Measurements from ENCODE around the gene PRRG4. TPM values are rescaled to one million over a fixed set of nuclear protein-coding genes. Genes with fewer than 3 reads are reported as not detected.

PRRG4 gene
- total RNA-seq, 1 experiment from 2014 or later, result 1.2 TPM

DNA sequence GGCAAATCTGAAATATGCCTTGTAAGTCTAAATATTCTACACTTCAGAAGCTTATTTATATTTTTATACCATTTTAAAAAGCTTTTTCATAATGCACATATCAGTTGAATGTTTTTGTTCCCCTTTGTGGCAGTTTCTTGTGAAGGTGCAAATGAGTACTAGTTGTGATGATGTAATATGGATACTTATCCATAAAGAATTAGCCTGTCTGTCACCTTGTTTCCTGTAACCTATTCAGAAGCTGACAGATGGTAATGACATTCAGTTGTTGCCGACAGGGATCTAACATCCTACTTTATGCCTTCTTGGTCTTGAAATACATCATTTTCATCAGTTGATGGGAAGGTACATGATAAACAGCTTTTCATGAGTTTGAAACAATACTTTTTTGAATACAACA is 65.7 kb downstream of the PRRG4 start:
- no peak overlapping the region for H3K9ac ChIP-seq (ENCODE audit: extremely low read depth, insufficient read length, low read length)
- no peak overlapping the region for H2BK20ac ChIP-seq (ENCODE audit: low read depth, low read length, poor library complexity, severe bottlenecking)
- H3K18ac ChIP-seq (ENCODE audit: insufficient read length, low read depth, low read length), result no peak overlapping the region
- H3K27me3 ChIP-seq (ENCODE audit: insufficient read depth, low read length), result no peaks in the 10 kb centered on the region
- no peak overlapping the region for H2BK15ac ChIP-seq (ENCODE audit: low read depth, low read length)
- peaks cover 64% of the 10 kb centered on the region for H3K79me2 ChIP-seq (ENCODE audit: insufficient read depth, low read length)
- peaks cover 4% of the 10 kb centered on the region for H3K23me2 ChIP-seq (ENCODE audit: insufficient read length, low read depth, low read length, poor library complexity, severe bottlenecking)
- Mint-ChIP-seq H3K4me3 (peak overlapping the region; percentile 90 to 95), H3K4me1 (peaks cover 45 to 53% of the 10 kb centered on the region in 2 experiments), H3K36me3 (ENCODE audit: insufficient read depth in 1 of 3, low read depth in 3 of 3) (peaks cover 7 to 52% (median 46%) of the 10 kb centered on the region in 3 experiments), H3K9me3 (peaks cover 0 to 2% of the 10 kb centered on the region in 2 experiments; a peak in 1 of 5 replicates), H3K27ac (peak overlapping the region in 2 of 3 experiments; percentile 67 to 89; a peak in 5 of 7 replicates), H3K27me3 (ENCODE audit: low read depth) (no peaks in the 10 kb centered on the region; the same call in 1 of the 2 replicates)
- TF ChIP-seq, protein P1, sequence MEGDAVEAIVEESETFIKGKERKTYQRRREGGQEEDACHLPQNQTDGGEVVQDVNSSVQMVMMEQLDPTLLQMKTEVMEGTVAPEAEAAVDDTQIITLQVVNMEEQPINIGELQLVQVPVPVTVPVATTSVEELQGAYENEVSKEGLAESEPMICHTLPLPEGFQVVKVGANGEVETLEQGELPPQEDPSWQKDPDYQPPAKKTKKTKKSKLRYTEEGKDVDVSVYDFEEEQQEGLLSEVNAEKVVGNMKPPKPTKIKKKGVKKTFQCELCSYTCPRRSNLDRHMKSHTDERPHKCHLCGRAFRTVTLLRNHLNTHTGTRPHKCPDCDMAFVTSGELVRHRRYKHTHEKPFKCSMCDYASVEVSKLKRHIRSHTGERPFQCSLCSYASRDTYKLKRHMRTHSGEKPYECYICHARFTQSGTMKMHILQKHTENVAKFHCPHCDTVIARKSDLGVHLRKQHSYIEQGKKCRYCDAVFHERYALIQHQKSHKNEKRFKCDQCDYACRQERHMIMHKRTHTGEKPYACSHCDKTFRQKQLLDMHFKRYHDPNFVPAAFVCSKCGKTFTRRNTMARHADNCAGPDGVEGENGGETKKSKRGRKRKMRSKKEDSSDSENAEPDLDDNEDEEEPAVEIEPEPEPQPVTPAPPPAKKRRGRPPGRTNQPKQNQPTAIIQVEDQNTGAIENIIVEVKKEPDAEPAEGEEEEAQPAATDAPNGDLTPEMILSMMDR (conservative IDR thresholded peaks at IDR 0.05), result no peak
- no peak overlapping the region for H2BK12ac ChIP-seq (ENCODE audit: insufficient read length, low read depth, low read length)
- H3K9me3 ChIP-seq (ENCODE audit: control insufficient read depth, low read depth, low read length), result no peaks in the 10 kb centered on the region
- no peak overlapping the region for H4K5ac ChIP-seq (ENCODE audit: insufficient read length, low read depth, low read length)
- H2AFZ ChIP-seq (ENCODE audit: low read length), result no peak overlapping the region
- H3K4me1 ChIP-seq (ENCODE audit: insufficient read depth, low read length), result peaks cover 6% of the 10 kb centered on the region
- no peak overlapping the region for H3T11ph ChIP-seq (ENCODE audit: low read length)
- H4K8ac ChIP-seq (replicated peaks; ENCODE audit: insufficient read length, low read depth, low read length), result no peak overlapping the region
- no peak overlapping the region for H2BK120ac ChIP-seq (ENCODE audit: low read depth, low read length, poor library complexity, severe bottlenecking)
- no peaks in the 10 kb centered on the region for H4K20me1 ChIP-seq (ENCODE audit: control insufficient read depth, insufficient read depth, insufficient read length)
- no peak overlapping the region for H3K23ac ChIP-seq (ENCODE audit: insufficient read length, low read depth, low read length)
- no peak overlapping the region for H2BK5ac ChIP-seq (ENCODE audit: insufficient read length, low read length)
- peaks cover 2% of the 10 kb centered on the region for H3K79me1 ChIP-seq (ENCODE audit: insufficient read depth, low read depth, low read length, poor library complexity, severe bottlenecking)
- no CpG with 5 or more reads among the region's 1 CpG for WGBS (ENCODE audit: extremely low coverage, insufficient read length, low lambda C conversion rate)
- no peak for DNase-seq
- H3K4ac ChIP-seq (ENCODE audit: low read depth, low read length), result no peak overlapping the region
- H3K27ac ChIP-seq (ENCODE audit: insufficient read length, low read depth, low read length), result no peak overlapping the region
- H3K4me2 ChIP-seq (ENCODE audit: insufficient read depth, insufficient read length, low read length), result peak overlapping the region; percentile 85
- no peak overlapping the region for H3K56ac ChIP-seq (ENCODE audit: insufficient read length, low read depth, low read length)
- H2AK5ac ChIP-seq (ENCODE audit: insufficient read length, low read length), result no peak overlapping the region
- no peak overlapping the region for H4K91ac ChIP-seq (ENCODE audit: insufficient read length, low read depth, low read length)
- H3K14ac ChIP-seq (ENCODE audit: insufficient read depth, low read length), result no peak overlapping the region

All from H9 (cell line).